ENCODE measurements around the gene CCDC68. TPM values are rescaled to one million over a fixed set of nuclear protein-coding genes. Genes with fewer than 3 reads are reported as not detected.

The CCDC68 gene
- total RNA-seq, 1 experiment from 2014 or later, result 6.6 TPM

DNA sequence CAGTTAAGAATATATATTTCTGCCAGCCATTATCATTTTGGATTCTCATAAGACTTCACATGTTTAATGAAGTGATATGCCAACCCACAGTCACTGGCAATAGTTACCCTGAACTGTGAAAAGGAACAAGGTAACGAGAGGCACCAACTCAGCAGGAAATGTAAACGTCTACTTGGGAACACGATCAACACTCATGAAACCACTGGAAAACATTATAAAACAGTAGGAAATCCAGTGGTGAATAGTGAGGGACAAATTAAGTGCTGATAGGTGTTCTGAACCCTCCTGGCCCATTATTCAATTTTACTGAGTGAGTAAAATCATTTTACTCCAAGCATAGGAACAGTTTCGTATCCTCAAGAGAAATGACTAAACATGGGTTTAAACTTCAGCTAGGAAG lies 17.1 kb downstream of the CCDC68 start:
- Histone ChIP-seq H3K27me3 (ENCODE audit: insufficient read depth, low read length) (no peaks in the 10 kb centered on the region), H3K9ac (ENCODE audit: low read length) (no peak overlapping the region), H3K36me3 (ENCODE audit: control insufficient read depth in 1 of 2, insufficient read depth in 2 of 2, low read length in 2 of 2) (no peaks in the 10 kb centered on the region), H3K27ac (ENCODE audit: low read depth, low read length) (no peak overlapping the region), H3K9me2 (ENCODE audit: insufficient read depth) (no peaks in the 10 kb centered on the region), H3K9me3 (ENCODE audit: control insufficient read depth in 1 of 2, insufficient read depth in 1 of 2, low read depth in 1 of 2, low read length in 2 of 2) (no peaks in the 10 kb centered on the region), H3K4me2 (ENCODE audit: low read length) (no peak overlapping the region), H2AFZ (ENCODE audit: low read depth, low read length, poor library complexity, severe bottlenecking) (no peak overlapping the region), H4K20me1 (ENCODE audit: insufficient read depth) (no peaks in the 10 kb centered on the region), H3K79me2 (ENCODE audit: insufficient read depth, low read length) (no peaks in the 10 kb centered on the region), H3K4me3 (replicated peaks in 1 of 2; ENCODE audit: low read depth in 1 of 2, low read length in 2 of 2) (no peak overlapping the region), H3K4me1 (ENCODE audit: control insufficient read depth in 1 of 2, insufficient read depth in 2 of 2, low read length in 2 of 2) (peaks cover 9 to 19% of the 10 kb centered on the region in 2 experiments)
- no TSS peak for BruUV-seq (replicated peaks)
- DNase-seq (ENCODE audit: low read depth, low spot score), result no peak
- ChIA-PET RAD21 (ENCODE audit: low non-redundant PET in 1 of 2, low total read pairs in 2 of 2, uncharacterized antibody in 2 of 2, unreplicated experiment in 2 of 2) (no interaction called here), POLR2A (no interaction called here), CTCF (no interaction called here)
- no peak for ATAC-seq
- TF ChIP-seq CBX3 (IDR thresholded peaks at IDR 0.05; ENCODE audit: low read depth), result no peak
- no peak for TF ChIP-seq SIN3A (IDR thresholded peaks at IDR 0.05; ENCODE audit: low read depth)
- no peak for TF ChIP-seq SP1 (IDR thresholded peaks at IDR 0.05; ENCODE audit: low read depth)
- no peak for TF ChIP-seq FOSL1 (IDR thresholded peaks at IDR 0.05; ENCODE audit: low read depth)
- intact Hi-C loops (cut with micrococcal nuclease), result no loop called here

- ATAC-seq, result no peak
- DNase-seq (ENCODE audit: low read depth, low spot score), result no peak
- H4K20me1 ChIP-seq (ENCODE audit: insufficient read depth), result no peaks in the 10 kb centered on the region
- H3K27ac ChIP-seq (ENCODE audit: low read depth, low read length), result no peak overlapping the region
- POLR2A ChIA-PET, result no interaction called here
- H3K4me1 ChIP-seq (ENCODE audit: control insufficient read depth in 1 of 2, insufficient read depth in 2 of 2, low read length in 2 of 2), result no peaks in the 10 kb centered on the region
- RAD21 ChIA-PET (ENCODE audit: low non-redundant PET in 1 of 2, low total read pairs in 2 of 2, uncharacterized antibody in 2 of 2, unreplicated experiment in 2 of 2), result no interaction called here
- H3K9me2 ChIP-seq (ENCODE audit: insufficient read depth), result no peaks in the 10 kb centered on the region
- no TSS peak for BruUV-seq (replicated peaks)
- no peaks in the 10 kb centered on the region for H3K79me2 ChIP-seq (ENCODE audit: insufficient read depth, low read length)
- H3K36me3 ChIP-seq (ENCODE audit: control insufficient read depth in 1 of 2, insufficient read depth in 2 of 2, low read length in 2 of 2), result no peaks in the 10 kb centered on the region
- intact Hi-C loops (cut with micrococcal nuclease), result no loop called here
- no peak overlapping the region for H2AFZ ChIP-seq (ENCODE audit: low read depth, low read length, poor library complexity, severe bottlenecking)
- CTCF ChIA-PET, result no interaction called here
- H3K9ac ChIP-seq (ENCODE audit: low read length), result no peak overlapping the region
- H3K9me3 ChIP-seq (ENCODE audit: control insufficient read depth in 1 of 2, insufficient read depth in 1 of 2, low read depth in 1 of 2, low read length in 2 of 2), result no peaks in the 10 kb centered on the region
- no peak overlapping the region for H3K4me2 ChIP-seq (ENCODE audit: low read length)
- no peaks in the 10 kb centered on the region for H3K27me3 ChIP-seq (ENCODE audit: insufficient read depth, low read length)
- H3K4me3 ChIP-seq (replicated peaks in 1 of 2; ENCODE audit: low read depth in 1 of 2, low read length in 2 of 2), result no peak overlapping the region
- TF ChIP-seq EGR1 (IDR thresholded peaks at IDR 0.05; ENCODE audit: low read depth), result no peak
- TF ChIP-seq JUND (IDR thresholded peaks at IDR 0.05), result no peak
- no peak for TF ChIP-seq EZH2 (IDR thresholded peaks at IDR 0.05)
- TF ChIP-seq, protein P1, sequence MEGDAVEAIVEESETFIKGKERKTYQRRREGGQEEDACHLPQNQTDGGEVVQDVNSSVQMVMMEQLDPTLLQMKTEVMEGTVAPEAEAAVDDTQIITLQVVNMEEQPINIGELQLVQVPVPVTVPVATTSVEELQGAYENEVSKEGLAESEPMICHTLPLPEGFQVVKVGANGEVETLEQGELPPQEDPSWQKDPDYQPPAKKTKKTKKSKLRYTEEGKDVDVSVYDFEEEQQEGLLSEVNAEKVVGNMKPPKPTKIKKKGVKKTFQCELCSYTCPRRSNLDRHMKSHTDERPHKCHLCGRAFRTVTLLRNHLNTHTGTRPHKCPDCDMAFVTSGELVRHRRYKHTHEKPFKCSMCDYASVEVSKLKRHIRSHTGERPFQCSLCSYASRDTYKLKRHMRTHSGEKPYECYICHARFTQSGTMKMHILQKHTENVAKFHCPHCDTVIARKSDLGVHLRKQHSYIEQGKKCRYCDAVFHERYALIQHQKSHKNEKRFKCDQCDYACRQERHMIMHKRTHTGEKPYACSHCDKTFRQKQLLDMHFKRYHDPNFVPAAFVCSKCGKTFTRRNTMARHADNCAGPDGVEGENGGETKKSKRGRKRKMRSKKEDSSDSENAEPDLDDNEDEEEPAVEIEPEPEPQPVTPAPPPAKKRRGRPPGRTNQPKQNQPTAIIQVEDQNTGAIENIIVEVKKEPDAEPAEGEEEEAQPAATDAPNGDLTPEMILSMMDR (IDR thresholded peaks at IDR 0.05 in 2 of 3, conservative IDR thresholded peaks at IDR 0.05 in 1 of 3; ENCODE audit: borderline replicate concordance in 1 of 3, insufficient read depth in 1 of 3, low read depth in 2 of 3, low read length in 2 of 3), result no peak
- TF ChIP-seq SP1 (IDR thresholded peaks at IDR 0.05; ENCODE audit: low read depth), result no peak
- TF ChIP-seq, protein P2, sequence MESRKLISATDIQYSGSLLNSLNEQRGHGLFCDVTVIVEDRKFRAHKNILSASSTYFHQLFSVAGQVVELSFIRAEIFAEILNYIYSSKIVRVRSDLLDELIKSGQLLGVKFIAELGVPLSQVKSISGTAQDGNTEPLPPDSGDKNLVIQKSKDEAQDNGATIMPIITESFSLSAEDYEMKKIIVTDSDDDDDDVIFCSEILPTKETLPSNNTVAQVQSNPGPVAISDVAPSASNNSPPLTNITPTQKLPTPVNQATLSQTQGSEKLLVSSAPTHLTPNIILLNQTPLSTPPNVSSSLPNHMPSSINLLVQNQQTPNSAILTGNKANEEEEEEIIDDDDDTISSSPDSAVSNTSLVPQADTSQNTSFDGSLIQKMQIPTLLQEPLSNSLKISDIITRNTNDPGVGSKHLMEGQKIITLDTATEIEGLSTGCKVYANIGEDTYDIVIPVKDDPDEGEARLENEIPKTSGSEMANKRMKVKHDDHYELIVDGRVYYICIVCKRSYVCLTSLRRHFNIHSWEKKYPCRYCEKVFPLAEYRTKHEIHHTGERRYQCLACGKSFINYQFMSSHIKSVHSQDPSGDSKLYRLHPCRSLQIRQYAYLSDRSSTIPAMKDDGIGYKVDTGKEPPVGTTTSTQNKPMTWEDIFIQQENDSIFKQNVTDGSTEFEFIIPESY (IDR thresholded peaks at IDR 0.05; ENCODE audit: extremely low read depth, insufficient replicate concordance, low read length), result no peak
- TF ChIP-seq SIN3A (IDR thresholded peaks at IDR 0.05; ENCODE audit: low read depth), result no peak
- TF ChIP-seq ATF3 (IDR thresholded peaks at IDR 0.05), result no peak
- TF ChIP-seq, protein P3, sequence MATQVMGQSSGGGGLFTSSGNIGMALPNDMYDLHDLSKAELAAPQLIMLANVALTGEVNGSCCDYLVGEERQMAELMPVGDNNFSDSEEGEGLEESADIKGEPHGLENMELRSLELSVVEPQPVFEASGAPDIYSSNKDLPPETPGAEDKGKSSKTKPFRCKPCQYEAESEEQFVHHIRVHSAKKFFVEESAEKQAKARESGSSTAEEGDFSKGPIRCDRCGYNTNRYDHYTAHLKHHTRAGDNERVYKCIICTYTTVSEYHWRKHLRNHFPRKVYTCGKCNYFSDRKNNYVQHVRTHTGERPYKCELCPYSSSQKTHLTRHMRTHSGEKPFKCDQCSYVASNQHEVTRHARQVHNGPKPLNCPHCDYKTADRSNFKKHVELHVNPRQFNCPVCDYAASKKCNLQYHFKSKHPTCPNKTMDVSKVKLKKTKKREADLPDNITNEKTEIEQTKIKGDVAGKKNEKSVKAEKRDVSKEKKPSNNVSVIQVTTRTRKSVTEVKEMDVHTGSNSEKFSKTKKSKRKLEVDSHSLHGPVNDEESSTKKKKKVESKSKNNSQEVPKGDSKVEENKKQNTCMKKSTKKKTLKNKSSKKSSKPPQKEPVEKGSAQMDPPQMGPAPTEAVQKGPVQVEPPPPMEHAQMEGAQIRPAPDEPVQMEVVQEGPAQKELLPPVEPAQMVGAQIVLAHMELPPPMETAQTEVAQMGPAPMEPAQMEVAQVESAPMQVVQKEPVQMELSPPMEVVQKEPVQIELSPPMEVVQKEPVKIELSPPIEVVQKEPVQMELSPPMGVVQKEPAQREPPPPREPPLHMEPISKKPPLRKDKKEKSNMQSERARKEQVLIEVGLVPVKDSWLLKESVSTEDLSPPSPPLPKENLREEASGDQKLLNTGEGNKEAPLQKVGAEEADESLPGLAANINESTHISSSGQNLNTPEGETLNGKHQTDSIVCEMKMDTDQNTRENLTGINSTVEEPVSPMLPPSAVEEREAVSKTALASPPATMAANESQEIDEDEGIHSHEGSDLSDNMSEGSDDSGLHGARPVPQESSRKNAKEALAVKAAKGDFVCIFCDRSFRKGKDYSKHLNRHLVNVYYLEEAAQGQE (IDR thresholded peaks at IDR 0.05; ENCODE audit: low read depth), result no peak
- TF ChIP-seq FOSL1 (IDR thresholded peaks at IDR 0.05; ENCODE audit: low read depth), result no peak
- TF ChIP-seq CEBPB (IDR thresholded peaks at IDR 0.05; ENCODE audit: low read depth), result no peak
- no peak for TF ChIP-seq SRF (IDR thresholded peaks at IDR 0.05; ENCODE audit: low read depth)
- no peak for TF ChIP-seq POLR2A (IDR thresholded peaks at IDR 0.05; ENCODE audit: borderline replicate concordance, extremely low read depth, insufficient read depth, insufficient read length)
Measured at GRCh38 chr18:54939361-54939917, 19.8 kb downstream of the CCDC68 start.

Data from HCT116 (cell line).